Measurements from ENCODE around the gene DYNC1H1.
"Not testable (repeated sequence)": the region's sequence is repeated elsewhere in the genome, so short reads cannot be mapped to it uniquely, and the experiment has no call there.

Gene DYNC1H1

GRCh38 chr14:101963656-101964296, 597 bp upstream of the DYNC1H1 start:
- DNase-seq (ENCODE audit: low read depth in 2 of 2), result no peak

DNA sequence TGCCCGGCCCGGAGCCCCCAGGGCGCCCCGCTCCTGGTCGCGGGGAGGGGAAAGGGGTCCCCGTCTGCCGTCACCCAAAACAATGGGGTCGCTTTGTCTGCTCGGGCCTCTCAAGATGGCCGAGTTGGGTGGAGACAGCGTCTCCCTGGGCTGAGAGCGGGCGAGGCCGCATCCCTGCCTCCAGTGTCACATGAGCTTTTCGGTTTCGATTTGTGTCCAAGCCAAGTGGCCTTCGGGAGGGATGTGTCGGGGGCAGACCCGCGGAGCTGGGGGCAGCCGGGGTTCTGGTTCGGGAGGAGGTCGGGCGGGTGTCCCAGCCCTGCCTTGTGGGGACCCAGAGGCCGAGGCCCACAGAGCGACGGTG, 790 bp downstream of the DYNC1H1 start:
- DNase-seq (ENCODE audit: low read depth in 2 of 2), result peak; percentile 23 to 33

DNA sequence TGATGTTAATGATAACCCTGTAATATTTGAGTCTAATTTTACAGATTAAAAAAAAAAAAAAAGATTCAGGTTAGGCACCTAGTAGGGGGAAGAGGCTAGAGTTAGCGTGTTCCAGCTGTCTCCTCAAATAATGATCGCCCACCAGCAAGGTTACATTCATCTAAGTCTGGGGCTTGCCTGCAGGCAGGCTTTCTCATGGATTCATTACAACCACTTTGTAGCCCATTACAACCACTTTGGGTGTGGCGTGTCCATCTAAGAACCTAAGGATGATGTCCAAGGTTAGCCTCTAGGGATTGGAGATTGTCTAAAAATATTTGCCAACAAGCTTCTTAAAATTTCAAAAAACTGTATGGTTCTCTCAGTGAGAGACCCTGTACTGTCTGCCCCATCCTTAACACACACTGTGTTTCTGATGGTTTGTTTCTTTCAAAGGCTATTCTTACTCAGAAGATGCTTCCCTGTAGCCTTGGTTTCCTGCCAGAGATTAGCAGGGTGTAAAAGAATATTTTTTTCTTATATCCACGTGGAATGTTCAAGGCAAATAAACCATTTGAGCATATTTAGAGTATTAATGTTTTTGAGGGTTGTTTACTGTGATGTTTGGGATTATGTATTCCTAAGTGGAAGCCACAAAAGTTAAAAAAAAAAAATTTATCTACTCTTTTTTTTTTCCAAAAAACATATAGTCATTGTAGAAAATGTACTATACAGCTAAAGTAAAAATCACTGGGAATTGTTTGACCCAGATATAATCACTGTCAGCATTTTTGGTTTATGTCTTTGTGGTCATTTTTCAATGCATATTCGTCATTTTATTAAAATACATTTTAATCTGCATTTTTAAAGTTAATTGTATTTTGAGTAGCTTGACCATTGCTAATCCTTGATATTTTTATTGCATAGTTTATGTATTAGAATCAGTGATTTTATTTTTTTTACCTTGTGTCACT, 1.7 kb downstream of the DYNC1H1 start:
- DNase-seq (ENCODE audit: low read depth in 2 of 2), result no peak

GRCh38 chr14:101966742-101967141, 2.4 kb downstream of the DYNC1H1 start:
- DNase-seq (ENCODE audit: low read depth in 2 of 2), result no peak

- no peak for DNase-seq (ENCODE audit: low read depth in 2 of 2)
These were observed 3.8 kb downstream of the DYNC1H1 start for GRCh38 chr14:101968186-101968585.

GRCh38 chr14:101969481-101969880, 5.1 kb downstream of the DYNC1H1 start:
- DNase-seq (ENCODE audit: low read depth in 2 of 2), result no peak

DNA sequence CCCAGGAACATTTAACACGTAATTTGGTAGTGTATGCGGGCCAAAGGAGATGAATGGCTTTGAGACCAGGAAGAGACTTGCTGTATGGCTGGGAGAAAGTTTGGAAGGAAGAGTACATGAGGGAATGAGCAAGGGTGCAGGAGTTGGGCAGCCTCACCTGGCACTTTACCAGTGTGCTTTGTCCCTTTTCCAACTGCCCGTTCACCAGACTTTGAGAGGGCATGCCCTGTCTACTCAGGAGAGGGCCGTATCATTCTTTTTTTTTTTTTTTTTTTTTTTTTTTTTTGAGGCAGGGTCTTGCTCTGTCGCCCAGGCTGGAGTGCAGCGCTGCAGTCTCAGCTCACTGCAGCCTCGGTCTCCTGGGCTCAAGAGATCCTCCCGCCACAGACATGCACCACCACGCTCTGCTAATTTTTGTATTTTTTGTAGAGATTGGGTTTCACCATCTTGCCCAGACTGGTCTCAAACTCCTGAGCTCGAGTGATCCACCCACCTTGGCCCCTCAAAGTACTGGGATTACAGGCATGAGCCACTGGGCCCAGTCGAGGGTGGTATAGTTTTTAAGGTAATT, 6.5 kb downstream of the DYNC1H1 start:
- DNase-seq (ENCODE audit: low read depth in 2 of 2), result no peak

GRCh38 chr14:101971458-101971857, 7.1 kb downstream of the DYNC1H1 start:
- DNase-seq (ENCODE audit: low read depth in 2 of 2), result not testable (repeated sequence)

GRCh38 chr14:101972126-101972866, 7.9 kb downstream of the DYNC1H1 start:
- no peak for DNase-seq (ENCODE audit: low read depth in 2 of 2)

DNA sequence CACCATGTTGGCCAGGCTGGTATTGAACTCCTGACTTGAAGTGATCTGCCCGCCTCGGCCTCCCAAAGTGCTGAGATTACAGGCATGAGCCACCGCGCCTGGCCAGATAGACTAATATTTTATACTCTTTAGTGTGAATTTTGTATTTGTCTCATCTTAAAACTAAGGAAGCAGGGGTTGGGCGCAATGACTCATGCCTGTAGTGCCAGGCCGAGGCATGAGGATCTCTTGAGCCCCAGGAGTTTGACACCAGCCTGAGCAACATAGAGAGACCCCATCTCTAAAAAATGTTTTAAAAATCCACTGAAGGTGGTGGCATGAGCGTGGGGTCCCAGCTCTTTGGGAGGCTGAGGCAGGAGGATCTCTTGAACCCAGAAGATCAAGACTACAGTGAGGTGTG, 9.0 kb downstream of the DYNC1H1 start:
- no peak for DNase-seq (ENCODE audit: low read depth in 2 of 2)

DNA sequence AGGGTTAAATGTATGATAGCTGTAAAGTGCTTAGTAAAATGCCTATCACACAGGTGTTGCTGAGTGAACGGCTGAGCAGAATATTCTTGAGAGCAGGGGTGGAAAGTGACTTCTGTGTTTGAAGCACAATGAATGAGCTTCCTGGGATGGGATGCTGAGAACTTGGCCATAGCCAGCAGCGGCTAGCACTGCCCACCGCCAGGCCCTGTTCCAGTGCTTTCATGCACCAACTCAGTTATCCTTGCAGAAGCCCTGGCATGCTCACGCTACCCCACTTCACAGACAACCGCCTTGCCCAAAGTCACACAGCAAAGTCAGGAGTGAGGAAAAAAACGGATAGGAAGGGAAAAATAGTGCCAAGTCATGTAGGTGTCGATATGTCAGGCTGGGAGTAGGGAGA, 10.9 kb downstream of the DYNC1H1 start:
- DNase-seq (ENCODE audit: low read depth in 2 of 2), result no peak

- no peak for DNase-seq (ENCODE audit: low read depth in 2 of 2)
These were observed 13.1 kb downstream of the DYNC1H1 start for GRCh38 chr14:101977311-101978071.

DNA sequence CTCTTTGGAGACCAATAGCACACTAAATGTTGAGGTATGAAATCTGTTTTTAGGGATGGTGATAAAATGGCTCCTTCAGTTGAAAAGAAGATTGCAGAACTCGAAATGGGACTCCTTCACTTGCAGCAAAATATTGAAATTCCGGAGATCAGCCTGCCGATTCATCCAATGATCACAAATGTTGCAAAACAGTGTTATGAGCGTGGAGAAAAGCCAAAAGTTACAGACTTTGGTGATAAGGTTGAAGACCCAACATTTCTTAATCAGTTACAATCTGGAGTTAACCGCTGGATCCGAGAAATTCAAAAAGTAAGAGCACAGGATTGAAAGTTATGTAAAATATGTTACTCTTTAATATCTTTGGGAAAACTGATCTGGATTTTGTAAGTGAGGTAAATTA, 15.3 kb downstream of the DYNC1H1 start:
- no peak for DNase-seq (ENCODE audit: low read depth in 2 of 2)

DNA sequence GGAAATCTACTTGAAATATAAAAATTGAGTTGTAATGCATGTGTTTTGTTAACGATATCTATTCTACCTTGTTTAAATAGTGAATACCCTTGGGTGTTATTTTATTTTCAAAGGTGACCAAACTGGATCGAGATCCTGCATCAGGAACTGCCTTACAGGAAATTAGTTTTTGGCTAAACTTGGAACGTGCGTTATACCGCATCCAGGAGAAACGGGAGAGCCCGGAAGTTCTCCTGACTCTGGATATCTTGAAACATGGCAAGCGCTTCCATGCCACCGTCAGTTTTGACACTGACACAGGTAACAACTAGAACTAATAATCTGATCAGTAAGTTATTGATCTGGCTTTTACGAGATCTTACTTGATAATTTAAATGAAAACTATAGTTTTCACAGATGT, 15.9 kb downstream of the DYNC1H1 start:
- no peak for DNase-seq (ENCODE audit: low read depth in 2 of 2)

- DNase-seq (ENCODE audit: low read depth in 2 of 2), result no peak
These were observed 16.3 kb downstream of the DYNC1H1 start for GRCh38 chr14:101980700-101981099.

GRCh38 chr14:101982621-101983020, 18.2 kb downstream of the DYNC1H1 start:
- DNase-seq (ENCODE audit: low read depth in 2 of 2), result no peak

DNA sequence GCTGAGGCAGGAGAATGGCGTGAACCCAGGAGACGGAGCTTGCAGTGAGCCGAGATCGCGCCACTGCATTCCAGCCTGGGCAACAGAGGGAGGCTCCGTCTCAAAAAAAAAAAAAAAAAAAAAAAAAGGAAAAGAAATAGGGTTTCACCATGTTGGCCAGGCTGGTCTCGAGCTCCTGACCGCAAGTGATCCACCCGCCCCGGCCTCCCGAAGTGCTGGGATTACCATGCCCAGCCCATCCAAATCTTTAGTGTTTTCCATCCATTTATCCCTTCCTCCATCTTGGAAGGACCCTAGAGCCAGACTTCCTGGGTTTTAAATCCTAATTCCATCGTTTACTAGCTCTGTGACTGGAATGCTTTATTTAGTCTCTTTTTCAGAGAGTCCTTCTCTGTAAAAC, 20.5 kb downstream of the DYNC1H1 start:
- DNase-seq (ENCODE audit: low read depth in 2 of 2), result not testable (repeated sequence)

DNA sequence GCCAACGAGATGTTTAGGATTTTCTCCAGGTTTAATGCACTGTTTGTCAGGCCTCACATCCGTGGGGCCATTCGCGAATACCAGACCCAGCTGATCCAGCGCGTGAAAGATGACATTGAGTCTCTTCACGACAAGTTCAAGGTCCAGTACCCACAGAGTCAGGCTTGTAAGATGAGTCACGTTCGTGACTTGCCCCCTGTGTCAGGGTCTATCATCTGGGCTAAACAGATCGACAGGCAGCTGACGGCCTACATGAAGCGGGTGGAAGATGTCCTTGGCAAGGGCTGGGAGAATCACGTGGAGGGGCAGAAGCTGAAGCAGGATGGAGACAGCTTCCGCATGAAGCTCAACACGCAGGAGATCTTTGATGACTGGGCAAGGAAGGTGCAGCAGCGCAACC, 21.6 kb downstream of the DYNC1H1 start:
- no peak for DNase-seq (ENCODE audit: low read depth in 2 of 2)

DNA sequence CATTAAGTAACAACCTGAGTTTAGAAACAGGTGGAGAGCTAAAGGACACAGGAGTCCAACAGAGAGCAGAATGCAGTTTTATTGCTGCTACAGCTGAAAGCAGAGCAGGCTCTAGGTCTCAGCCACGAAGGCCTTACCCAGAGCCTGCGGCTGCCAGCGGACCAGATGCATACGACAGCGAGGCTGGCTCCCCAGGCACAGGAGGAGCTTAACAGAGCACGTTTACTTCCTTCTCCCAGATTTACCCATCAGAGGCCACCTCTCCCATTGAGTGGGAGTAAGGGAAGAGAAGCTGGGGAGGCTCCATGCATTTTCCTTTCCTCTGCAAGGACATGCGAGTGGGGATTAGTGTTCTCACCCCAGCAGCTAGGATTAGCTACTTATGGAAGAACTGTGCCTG, 22.6 kb downstream of the DYNC1H1 start:
- no peak for DNase-seq (ENCODE audit: low read depth in 2 of 2)

DNA sequence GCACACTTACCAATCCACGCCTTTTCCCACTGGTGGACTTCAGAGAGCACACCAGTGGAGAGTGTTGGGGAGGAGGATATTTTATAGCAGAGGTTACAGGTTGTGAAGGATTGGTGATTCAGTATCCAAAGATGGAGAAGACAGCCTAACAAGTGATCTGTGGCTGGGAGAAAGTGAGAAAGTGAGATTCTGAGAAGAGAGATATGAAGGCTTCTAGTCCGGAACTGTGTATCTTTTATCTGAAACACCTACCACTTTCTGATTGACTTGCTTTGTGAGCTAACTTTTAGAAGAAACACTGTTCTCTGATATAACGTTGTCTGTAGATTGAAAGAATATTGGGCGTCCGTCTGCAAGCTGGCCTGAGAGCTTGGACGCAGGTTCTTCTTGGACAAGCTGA, 24.0 kb downstream of the DYNC1H1 start:
- no peak for DNase-seq (ENCODE audit: low read depth in 2 of 2)

GRCh38 chr14:101991352-101991751, 27.0 kb downstream of the DYNC1H1 start:
- DNase-seq (ENCODE audit: low read depth in 2 of 2), result no peak

Data from stimulated activated CD4-positive, alpha-beta T cell treated with anti-CD3 and anti-CD28 coated beads, Interleukin-1b, Interleukin-23, amount 100 ng/mL, for 4 hours (primary cell).